Measurements from ENCODE around the gene GLT6D1. TPM values are rescaled to one million over a fixed set of nuclear protein-coding genes. Genes with fewer than 3 reads are reported as not detected.
"Not testable (repeated sequence)": the region's sequence is repeated elsewhere in the genome, so short reads cannot be mapped to it uniquely, and the experiment has no call there.

Gene GLT6D1
- total RNA-seq, 1 donor from 2014 or later, result not detected

- Mint-ChIP-seq H3K27me3 (ENCODE audit: low read depth) (peaks cover 24% of the 10 kb centered on the region), H3K4me1 (ENCODE audit: low read depth) (no peaks in the 10 kb centered on the region)
Observed at GRCh38 chr9:135669616-135670285, 30.4 kb upstream of the GLT6D1 start.

GRCh38 chr9:135669018-135669417 is 29.7 kb upstream of the GLT6D1 start:
- H3K4me3 Mint-ChIP-seq (ENCODE audit: unreplicated experiment), result not testable (repeated sequence)

More at GRCh38 chr9:135669616-135670285, 30.4 kb upstream of the GLT6D1 start:
- TF ChIP-seq, protein P1, sequence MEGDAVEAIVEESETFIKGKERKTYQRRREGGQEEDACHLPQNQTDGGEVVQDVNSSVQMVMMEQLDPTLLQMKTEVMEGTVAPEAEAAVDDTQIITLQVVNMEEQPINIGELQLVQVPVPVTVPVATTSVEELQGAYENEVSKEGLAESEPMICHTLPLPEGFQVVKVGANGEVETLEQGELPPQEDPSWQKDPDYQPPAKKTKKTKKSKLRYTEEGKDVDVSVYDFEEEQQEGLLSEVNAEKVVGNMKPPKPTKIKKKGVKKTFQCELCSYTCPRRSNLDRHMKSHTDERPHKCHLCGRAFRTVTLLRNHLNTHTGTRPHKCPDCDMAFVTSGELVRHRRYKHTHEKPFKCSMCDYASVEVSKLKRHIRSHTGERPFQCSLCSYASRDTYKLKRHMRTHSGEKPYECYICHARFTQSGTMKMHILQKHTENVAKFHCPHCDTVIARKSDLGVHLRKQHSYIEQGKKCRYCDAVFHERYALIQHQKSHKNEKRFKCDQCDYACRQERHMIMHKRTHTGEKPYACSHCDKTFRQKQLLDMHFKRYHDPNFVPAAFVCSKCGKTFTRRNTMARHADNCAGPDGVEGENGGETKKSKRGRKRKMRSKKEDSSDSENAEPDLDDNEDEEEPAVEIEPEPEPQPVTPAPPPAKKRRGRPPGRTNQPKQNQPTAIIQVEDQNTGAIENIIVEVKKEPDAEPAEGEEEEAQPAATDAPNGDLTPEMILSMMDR (IDR thresholded peaks at IDR 0.05), result no peak
- Mint-ChIP-seq H3K9me3 (ENCODE audit: low read depth) (peaks cover 8% of the 10 kb centered on the region), H3K27ac (ENCODE audit: unreplicated experiment) (no peak overlapping the region), H3K36me3 (ENCODE audit: low read depth) (no peaks in the 10 kb centered on the region), H3K4me3 (ENCODE audit: unreplicated experiment) (no peak overlapping the region)
- DNase-seq (ENCODE audit: low spot score), result no peak

DNA sequence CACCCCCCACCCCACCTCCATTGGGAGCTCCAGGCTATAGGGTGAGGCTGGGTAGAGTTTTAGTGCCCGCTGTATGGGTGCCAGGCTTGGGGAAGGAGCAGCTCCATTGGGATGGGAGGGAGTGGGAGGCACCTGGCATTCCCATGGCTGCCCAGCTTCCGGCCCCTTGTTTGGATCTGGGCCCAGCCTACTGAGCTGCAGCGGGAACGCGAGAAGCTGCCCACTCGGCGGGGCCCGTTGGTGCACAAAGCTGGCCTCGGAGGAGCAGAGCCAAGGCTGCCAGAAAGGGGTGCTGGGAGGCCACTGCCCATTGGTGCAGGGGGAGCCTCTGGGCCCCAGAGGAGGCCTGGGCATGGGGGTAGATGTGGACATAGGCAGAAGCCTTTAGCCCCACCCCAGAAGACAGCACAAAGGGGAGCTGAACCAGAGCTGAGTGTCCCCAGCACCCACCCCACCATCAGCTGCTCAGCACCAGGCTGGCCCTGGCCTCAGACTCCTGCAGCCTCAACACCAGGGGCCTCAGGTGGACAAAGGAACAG is 28.2 kb upstream of the GLT6D1 start:
- peaks cover 8% of the 10 kb centered on the region for H3K9me3 Mint-ChIP-seq (ENCODE audit: low read depth)
- DNase-seq (ENCODE audit: low spot score), result no peak

More at GRCh38 chr9:135669018-135669417, 29.7 kb upstream of the GLT6D1 start:
- H3K4me1 Mint-ChIP-seq (ENCODE audit: low read depth); DNase-seq (ENCODE audit: low spot score); H3K27ac Mint-ChIP-seq (ENCODE audit: unreplicated experiment); H3K36me3 Mint-ChIP-seq (ENCODE audit: low read depth); H3K9me3 Mint-ChIP-seq (ENCODE audit: low read depth): not testable (repeated sequence)
- peaks cover 22% of the 10 kb centered on the region for H3K27me3 Mint-ChIP-seq (ENCODE audit: low read depth)

DNA sequence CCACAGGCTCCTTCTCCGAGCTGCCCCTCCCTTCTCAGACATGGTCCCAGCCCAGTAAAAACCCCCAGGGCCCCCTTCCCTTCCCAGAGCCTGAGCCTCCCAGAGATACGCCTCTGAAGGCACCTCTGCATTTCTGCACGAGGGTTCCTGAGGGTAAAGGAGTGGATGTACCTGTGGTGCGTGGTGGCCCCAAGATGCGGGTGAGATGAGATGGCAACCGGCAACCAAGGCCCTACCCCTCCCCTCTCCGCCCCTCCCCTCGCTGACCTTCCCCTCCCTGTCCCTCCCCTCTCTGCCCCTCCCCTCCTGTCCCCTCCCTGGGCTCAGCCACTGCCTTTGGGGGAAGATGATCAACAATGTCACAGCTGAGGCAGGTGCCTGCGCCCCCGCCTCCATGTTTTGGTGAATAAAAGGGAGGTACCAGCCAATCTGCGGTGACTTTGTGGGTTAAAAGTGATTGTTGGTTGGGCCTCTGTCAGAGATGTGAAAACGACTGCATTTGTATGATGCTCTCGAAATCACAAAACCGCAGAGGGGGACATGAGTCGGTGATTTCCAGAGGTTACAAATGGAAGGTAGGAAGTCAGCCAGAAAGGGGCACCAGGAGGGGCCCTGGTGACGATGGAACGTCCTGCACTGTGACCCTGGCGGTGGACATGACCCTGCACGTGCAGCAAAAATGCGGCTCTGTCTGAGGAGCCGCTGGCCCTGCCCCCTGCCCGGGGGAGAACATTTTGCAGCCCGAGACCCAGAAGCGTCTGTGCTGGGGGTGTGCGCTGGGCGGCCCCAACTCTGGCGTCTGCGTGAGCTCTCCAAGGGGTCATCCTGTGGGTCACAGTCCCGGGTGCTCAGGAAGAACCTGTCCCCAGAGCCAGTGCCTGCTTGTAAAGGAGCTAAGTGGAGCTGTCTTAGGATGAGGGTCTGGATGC is 27.5 kb upstream of the GLT6D1 start:
- no peak overlapping the region for H3K4me3 Mint-ChIP-seq (ENCODE audit: unreplicated experiment)
- H3K36me3 Mint-ChIP-seq (ENCODE audit: low read depth), result no peaks in the 10 kb centered on the region
- no peak overlapping the region for H3K27ac Mint-ChIP-seq (ENCODE audit: unreplicated experiment)
- no peak for DNase-seq (ENCODE audit: low spot score)
- TF ChIP-seq, protein P1 (IDR thresholded peaks at IDR 0.05), result no peak
- H3K27me3 Mint-ChIP-seq (ENCODE audit: low read depth), result peaks cover 9% of the 10 kb centered on the region
- H3K9me3 Mint-ChIP-seq (ENCODE audit: low read depth), result peaks cover 8% of the 10 kb centered on the region
- H3K4me1 Mint-ChIP-seq (ENCODE audit: low read depth), result peaks cover 5% of the 10 kb centered on the region

More for the DNA sequence above, 28.2 kb upstream of the GLT6D1 start:
- Mint-ChIP-seq H3K4me1 (ENCODE audit: low read depth) (no peaks in the 10 kb centered on the region), H3K27me3 (ENCODE audit: low read depth) (peaks cover 14% of the 10 kb centered on the region), H3K4me3 (ENCODE audit: unreplicated experiment) (no peak overlapping the region), H3K36me3 (ENCODE audit: low read depth) (no peaks in the 10 kb centered on the region), H3K27ac (ENCODE audit: unreplicated experiment) (no peak overlapping the region)
- TF ChIP-seq, protein P1 (IDR thresholded peaks at IDR 0.05), result no peak

GRCh38 chr9:135665795-135666189 is 26.5 kb upstream of the GLT6D1 start:
- H3K4me3 Mint-ChIP-seq (ENCODE audit: unreplicated experiment), result no peak overlapping the region

More at GRCh38 chr9:135665795-135666189, 26.5 kb upstream of the GLT6D1 start:
- Mint-ChIP-seq H3K9me3 (ENCODE audit: low read depth) (peaks cover 8% of the 10 kb centered on the region), H3K36me3 (ENCODE audit: low read depth) (no peaks in the 10 kb centered on the region), H3K27me3 (ENCODE audit: low read depth) (peaks cover 9% of the 10 kb centered on the region), H3K4me1 (ENCODE audit: low read depth) (peaks cover 6% of the 10 kb centered on the region), H3K27ac (ENCODE audit: unreplicated experiment) (no peak overlapping the region)
- no peak for DNase-seq (ENCODE audit: low spot score)
- TF ChIP-seq, protein P1 (IDR thresholded peaks at IDR 0.05), result no peak

All from chondrocyte (in vitro differentiated cells).